ENCODE measurements around the gene DNLZ. TPM values are rescaled to one million over a fixed set of nuclear protein-coding genes. Genes with fewer than 3 reads are reported as not detected.
A peak's percentile ranks its signal among the peaks of the same experiment; 100 is the strongest.

The DNLZ gene
- total and polyA plus RNA-seq, 9 of the 15 experiments (the other 6 are each of a cell fraction or from before 2014, with no cell fraction given): 0.17 to 44.6 (median 3.4) TPM

- Histone ChIP-seq H3K9me3 (replicated peaks; ENCODE audit: control insufficient read depth, insufficient read depth, low read depth, low read length) (no peaks in the 10 kb centered on the region), H3K4me1 (replicated peaks in 1 of 2; ENCODE audit: control insufficient read depth in 2 of 2, insufficient read depth in 2 of 2, low read length in 2 of 2) (peaks cover 9 to 84% of the 10 kb centered on the region in 2 experiments; a peak in 4 of 5 replicates), H2AFZ (ENCODE audit: low read depth, low read length) (peak overlapping the region; percentile 79), H3K27me3 (ENCODE audit: control insufficient read depth in 2 of 2, insufficient read depth in 2 of 2, low read length in 2 of 2) (no peaks in the 10 kb centered on the region), H3K36me3 (ENCODE audit: control insufficient read depth, insufficient read depth, low read length) (peaks cover 76% of the 10 kb centered on the region; the same call in 2 of the 3 replicates), H3K4me2 (ENCODE audit: insufficient read depth, low read length) (peak overlapping the region; percentile 95), H3K4me3 (peak overlapping the region; percentile 55), H3K27ac (ENCODE audit: extremely low read depth, low read depth, low read length) (peak overlapping the region; percentile 79), H3K9me1 (ENCODE audit: control insufficient read depth, insufficient read depth, low read length) (no peaks in the 10 kb centered on the region), H3K9ac (ENCODE audit: insufficient read depth in 1 of 2, low read depth in 2 of 2, low read length in 2 of 2) (peak overlapping the region; percentile 89 to 93), H3K79me2 (ENCODE audit: control insufficient read depth, insufficient read depth, low read length) (peaks cover 24% of the 10 kb centered on the region), H4K20me1 (replicated peaks; ENCODE audit: control insufficient read depth, insufficient read depth, low read length) (no peaks in the 10 kb centered on the region)
- under 1% methylated on average over 21 of the region's 21 CpGs for WGBS (ENCODE audit: insufficient coverage, low coverage, missing lambda C conversion rate)
- POLR2A ChIA-PET: interaction anchor here (0.6 to 1.9 kb wide), 8 partner anchors 9 to 45 kb away, joined by 3 to 12 read pairs (median 4); partner anchors contain the start of gene DNLZ
- CTCF ChIA-PET (ENCODE audit: low intra/inter-chr PET ratio): no interaction called here
- ATAC-seq (peak; percentile 81), DNase-seq (ENCODE audit: extremely low read depth in 1 of 4, low spot score in 3 of 4) (peak; percentile 68 to 79 (median 72)), FAIRE-seq (no peak)
- in situ Hi-C loops (cut with MboI) (no loop called here), intact Hi-C loops (cut with micrococcal nuclease) (no loop called here)
- BruUV-seq (replicated peaks): TSS peak; percentile 80
- TF ChIP-seq ZNF140 (CRISPR knock-in tag; IDR thresholded peaks at IDR 0.05) (no peak), ZNF449 (CRISPR knock-in tag; IDR thresholded peaks at IDR 0.05) (no peak), RERE (CRISPR knock-in tag; IDR thresholded peaks at IDR 0.05; ENCODE audit: borderline replicate concordance) (no peak), THRA (IDR thresholded peaks at IDR 0.05) (no peak), ZNF280A (IDR thresholded peaks at IDR 0.05; ENCODE audit: low read depth, partially characterized antibody) (no peak), TOE1 (IDR thresholded peaks at IDR 0.05; ENCODE audit: borderline replicate concordance) (peak; percentile 33; the same call in 1 of the 2 replicates), TOE1 (CRISPR knock-in tag; IDR thresholded peaks at IDR 0.05; ENCODE audit: borderline replicate concordance, low read depth) (no peak), TCF7 (IDR thresholded peaks at IDR 0.05; ENCODE audit: borderline replicate concordance) (no peak), POLR2A (conservative IDR thresholded peaks at IDR 0.05) (no peak), ZNF263 (CRISPR knock-in tag; IDR thresholded peaks at IDR 0.05; ENCODE audit: borderline replicate concordance) (peak; percentile 93), ZNF143 (CRISPR knock-in tag; IDR thresholded peaks at IDR 0.05) (no peak)
Measured at GRCh38 chr9:136372561-136373299, 9.2 kb upstream of the DNLZ start.

Measured in K562 (cell line).